Ishikawa (cell line): ENCODE results near the gene HTT.

ENCODE experiments used
- CEBPB ChIP-seq: IDR thresholded peaks from 2 replicates; pipeline ENCODE4 v1.6.1; 2012
- CREB1 ChIP-seq: IDR thresholded peaks from 2 replicates; pipeline ENCODE4 v1.6.1; 2012; ENCODE audit warnings: low read depth
- EGR1 ChIP-seq: IDR thresholded peaks from 2 replicates; pipeline ENCODE4 v1.6.1; 2012
- EP300 ChIP-seq: IDR thresholded peaks from 2 replicates; pipeline ENCODE4 v1.6.1; 2012; ENCODE audit warnings: borderline replicate concordance
- FOXM1 ChIP-seq: IDR thresholded peaks from 2 replicates; pipeline ENCODE4 v1.6.1; 2012; ENCODE audit warnings: low read depth, borderline replicate concordance
- NFIC ChIP-seq: IDR thresholded peaks from 2 replicates; pipeline ENCODE4 v1.6.1; 2012
- RAD21 ChIP-seq: IDR thresholded peaks from 2 replicates; pipeline ENCODE4 v1.6.1; 2012; ENCODE audit warnings: low read depth
- TAF1 ChIP-seq: IDR thresholded peaks from 2 replicates; pipeline ENCODE4 v1.6.1; 2012; ENCODE audit warnings: low read depth, mild to moderate bottlenecking
- TCF12 ChIP-seq: IDR thresholded peaks from 2 replicates; pipeline ENCODE4 v1.6.1; 2012; ENCODE audit warnings: low read depth
- TEAD4 ChIP-seq: IDR thresholded peaks from 2 replicates; pipeline ENCODE4 v1.6.1; 2012
- YY1 ChIP-seq: IDR thresholded peaks from 2 replicates; pipeline ENCODE4 v1.6.1; 2012; ENCODE audit warnings: low read depth
- ZBTB7A ChIP-seq: IDR thresholded peaks from 2 replicates; pipeline ENCODE4 v1.6.1; 2012; ENCODE audit warnings: low read depth
- TF ChIP-seq, protein P1 (sequence below): IDR thresholded peaks from 2 replicates; pipeline ENCODE4 v1.6.1; 2012
- TF ChIP-seq, protein P2 (sequence below): IDR thresholded peaks from 2 replicates; pipeline ENCODE4 v1.6.1; 2012; ENCODE audit warnings: low read depth, mild to moderate bottlenecking
- TF ChIP-seq, protein P3 (sequence below): IDR thresholded peaks from 2 replicates; pipeline ENCODE4 v1.6.1; 2012

Gene HTT

DNA sequence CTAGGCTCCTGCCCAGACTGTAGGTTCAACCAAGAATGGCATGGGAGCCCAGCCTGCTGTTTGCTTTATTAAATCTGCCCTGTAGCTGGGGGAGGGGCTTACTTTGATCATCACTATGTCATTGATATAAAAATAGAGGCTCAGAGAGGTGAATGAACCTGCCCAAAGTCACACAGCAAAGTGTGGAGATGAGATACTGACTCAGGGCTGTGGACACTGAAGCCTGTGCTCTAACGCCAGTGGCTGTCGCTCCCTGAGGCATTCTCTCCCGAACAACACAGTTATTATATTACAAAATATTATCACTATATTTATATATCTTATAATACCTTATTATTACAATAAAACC lies 178.0 kb downstream of the HTT start:
- no peak for TF ChIP-seq EP300
- TF ChIP-seq RAD21: no peak
- TF ChIP-seq NFIC: no peak
- no peak for TF ChIP-seq YY1
- TF ChIP-seq EGR1: no peak
- TF ChIP-seq TAF1: no peak
- TF ChIP-seq CREB1: no peak
- no peak for TF ChIP-seq TEAD4

DNA sequence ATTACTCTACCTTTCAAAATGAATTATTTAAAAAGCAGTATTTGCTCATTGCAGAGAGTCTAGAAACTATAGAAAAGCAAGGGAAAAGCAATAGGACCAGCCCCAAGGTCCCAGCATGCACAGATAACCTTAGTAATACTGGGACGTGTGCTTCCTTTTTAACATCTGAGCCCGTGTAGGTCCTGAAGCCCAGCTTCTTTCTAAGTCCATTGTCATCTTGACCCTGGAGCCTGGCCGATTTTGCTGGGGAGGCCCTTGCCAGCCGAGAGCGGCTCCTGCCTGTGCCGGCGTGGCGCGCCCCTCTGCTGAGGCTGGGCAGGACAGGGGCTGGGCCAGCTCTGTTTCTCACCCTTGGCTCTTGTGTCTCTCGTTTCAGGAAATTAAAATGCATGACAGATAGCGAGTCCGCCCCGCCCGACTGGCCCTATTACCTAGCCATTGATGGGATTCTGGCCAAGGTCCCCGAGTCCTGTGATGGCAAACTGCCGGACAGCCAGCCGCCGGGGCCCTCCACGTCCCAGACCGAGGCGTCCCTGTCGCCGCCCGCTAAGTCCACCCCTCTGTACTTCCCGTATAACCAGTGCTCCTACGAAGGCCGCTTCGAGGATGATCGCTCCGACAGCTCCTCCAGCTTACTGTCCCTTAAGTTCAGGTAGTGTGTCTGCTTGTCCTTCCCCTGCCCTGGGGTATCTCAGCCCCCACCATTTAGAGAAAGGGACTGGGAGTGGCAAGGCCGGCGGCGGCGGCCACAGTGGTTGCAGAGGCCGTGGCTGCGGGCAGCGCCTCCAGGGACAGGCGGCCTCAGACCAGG lies 178.6 kb downstream of the HTT start:
- TF ChIP-seq FOXM1 (no peak), NFIC (peak; percentile 51; the same call in 1 of the 2 replicates), CEBPB (no peak)

DNA sequence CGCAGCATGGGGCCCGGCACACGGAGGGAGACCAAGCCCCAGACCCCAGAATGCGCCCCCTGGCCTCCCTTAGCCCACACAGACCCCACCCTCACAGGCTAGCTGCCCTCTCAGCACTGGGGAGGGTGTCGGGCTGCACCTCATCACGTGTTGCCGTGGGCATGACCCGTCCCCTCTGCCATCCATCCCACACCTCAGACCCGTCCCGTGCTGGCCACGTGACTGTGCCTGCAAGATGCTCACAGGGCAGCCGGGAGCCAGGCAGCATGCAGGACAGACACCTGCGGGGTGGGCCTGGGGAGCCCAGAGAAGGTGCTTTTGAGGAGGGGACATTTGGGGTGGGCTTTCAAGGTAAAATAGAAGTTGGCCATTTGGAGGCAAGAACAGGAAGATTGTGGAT lies 179.3 kb downstream of the HTT start:
- TF ChIP-seq, protein P1, sequence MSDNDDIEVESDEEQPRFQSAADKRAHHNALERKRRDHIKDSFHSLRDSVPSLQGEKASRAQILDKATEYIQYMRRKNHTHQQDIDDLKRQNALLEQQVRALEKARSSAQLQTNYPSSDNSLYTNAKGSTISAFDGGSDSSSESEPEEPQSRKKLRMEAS: no peak
- TF ChIP-seq, protein P2, sequence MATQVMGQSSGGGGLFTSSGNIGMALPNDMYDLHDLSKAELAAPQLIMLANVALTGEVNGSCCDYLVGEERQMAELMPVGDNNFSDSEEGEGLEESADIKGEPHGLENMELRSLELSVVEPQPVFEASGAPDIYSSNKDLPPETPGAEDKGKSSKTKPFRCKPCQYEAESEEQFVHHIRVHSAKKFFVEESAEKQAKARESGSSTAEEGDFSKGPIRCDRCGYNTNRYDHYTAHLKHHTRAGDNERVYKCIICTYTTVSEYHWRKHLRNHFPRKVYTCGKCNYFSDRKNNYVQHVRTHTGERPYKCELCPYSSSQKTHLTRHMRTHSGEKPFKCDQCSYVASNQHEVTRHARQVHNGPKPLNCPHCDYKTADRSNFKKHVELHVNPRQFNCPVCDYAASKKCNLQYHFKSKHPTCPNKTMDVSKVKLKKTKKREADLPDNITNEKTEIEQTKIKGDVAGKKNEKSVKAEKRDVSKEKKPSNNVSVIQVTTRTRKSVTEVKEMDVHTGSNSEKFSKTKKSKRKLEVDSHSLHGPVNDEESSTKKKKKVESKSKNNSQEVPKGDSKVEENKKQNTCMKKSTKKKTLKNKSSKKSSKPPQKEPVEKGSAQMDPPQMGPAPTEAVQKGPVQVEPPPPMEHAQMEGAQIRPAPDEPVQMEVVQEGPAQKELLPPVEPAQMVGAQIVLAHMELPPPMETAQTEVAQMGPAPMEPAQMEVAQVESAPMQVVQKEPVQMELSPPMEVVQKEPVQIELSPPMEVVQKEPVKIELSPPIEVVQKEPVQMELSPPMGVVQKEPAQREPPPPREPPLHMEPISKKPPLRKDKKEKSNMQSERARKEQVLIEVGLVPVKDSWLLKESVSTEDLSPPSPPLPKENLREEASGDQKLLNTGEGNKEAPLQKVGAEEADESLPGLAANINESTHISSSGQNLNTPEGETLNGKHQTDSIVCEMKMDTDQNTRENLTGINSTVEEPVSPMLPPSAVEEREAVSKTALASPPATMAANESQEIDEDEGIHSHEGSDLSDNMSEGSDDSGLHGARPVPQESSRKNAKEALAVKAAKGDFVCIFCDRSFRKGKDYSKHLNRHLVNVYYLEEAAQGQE: no peak
- no peak for TF ChIP-seq CEBPB

DNA sequence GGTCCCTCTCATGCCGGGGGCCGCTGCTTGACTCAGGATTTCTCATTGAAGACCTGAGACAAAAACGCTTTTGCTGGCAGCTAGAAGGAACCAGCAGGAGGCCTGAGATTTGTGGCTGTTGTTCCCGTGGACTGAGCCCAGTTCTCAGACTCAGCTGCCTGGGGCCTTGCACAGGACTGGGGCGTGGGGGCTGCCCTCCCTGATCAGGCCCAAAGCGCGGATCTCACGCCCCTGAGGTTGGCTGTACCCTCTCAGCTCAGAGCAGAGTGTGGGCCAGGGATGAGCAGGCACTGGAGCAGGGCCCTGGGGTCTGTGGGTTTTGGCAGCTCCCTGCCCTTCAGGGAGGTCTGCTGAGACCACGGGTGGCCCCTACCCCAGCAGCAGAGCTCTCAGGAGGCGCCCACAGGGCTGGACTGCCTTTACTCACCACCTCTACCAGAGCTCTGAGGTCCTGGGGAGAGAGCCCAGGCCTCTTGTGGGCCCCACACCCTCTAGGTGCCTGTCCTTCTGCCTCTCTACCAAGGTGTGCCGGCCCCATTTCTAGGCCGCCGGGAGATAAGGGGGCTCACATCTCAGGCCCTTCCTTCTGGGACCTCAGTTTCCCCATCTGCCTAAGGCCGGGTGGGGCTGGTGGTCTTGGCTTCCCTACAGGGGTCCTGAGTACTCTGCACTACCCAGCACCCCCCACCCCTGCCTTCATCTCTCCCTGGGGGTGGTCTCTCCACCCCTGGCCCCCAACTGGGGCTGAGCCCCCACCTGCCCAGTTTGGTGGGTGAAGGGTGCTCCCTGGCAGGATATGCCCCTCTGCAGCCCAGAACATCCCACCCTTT lies 180.0 kb downstream of the HTT start:
- TF ChIP-seq CEBPB (no peak), CREB1 (no peak), EP300 (no peak), FOXM1 (no peak), NFIC (no peak), TAF1 (no peak), YY1 (no peak), TEAD4 (no peak), ZBTB7A (no peak), RAD21 (no peak), TCF12 (no peak), EGR1 (no peak)
- TF ChIP-seq, protein P3, sequence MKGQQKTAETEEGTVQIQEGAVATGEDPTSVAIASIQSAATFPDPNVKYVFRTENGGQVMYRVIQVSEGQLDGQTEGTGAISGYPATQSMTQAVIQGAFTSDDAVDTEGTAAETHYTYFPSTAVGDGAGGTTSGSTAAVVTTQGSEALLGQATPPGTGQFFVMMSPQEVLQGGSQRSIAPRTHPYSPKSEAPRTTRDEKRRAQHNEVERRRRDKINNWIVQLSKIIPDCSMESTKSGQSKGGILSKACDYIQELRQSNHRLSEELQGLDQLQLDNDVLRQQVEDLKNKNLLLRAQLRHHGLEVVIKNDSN: no peak
- TF ChIP-seq, protein P1: no peak
- TF ChIP-seq, protein P2: no peak

DNA sequence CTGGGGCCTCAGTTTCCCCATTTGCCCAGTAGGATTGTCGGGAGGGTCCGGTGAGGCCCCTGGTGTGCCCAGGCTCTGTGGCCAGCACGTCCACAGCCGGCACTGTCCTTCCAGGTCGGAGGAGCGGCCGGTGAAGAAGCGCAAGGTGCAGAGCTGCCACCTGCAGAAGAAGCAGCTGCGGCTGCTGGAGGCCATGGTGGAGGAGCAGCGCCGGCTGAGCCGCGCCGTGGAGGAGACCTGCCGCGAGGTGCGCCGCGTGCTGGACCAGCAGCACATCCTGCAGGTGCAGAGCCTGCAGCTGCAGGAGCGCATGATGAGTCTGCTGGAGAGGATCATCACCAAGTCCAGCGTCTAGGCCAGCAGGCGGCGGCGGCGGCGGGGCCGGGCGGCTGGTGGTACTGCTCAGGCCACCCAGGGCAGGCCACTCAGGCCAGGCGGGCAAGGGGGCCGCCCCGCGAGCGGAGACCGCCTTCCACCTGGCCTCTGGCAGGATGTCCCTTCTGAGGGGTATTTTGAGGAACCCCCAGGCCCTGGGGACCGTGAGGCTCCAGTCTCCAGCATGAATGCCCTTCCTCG lies 181.2 kb downstream of the HTT start:
- TF ChIP-seq RAD21: no peak
- no peak for TF ChIP-seq TEAD4
- TF ChIP-seq, protein P1: no peak
- no peak for TF ChIP-seq FOXM1
- TF ChIP-seq NFIC: no peak
- no peak for TF ChIP-seq CREB1
- no peak for TF ChIP-seq ZBTB7A
- no peak for TF ChIP-seq YY1
- no peak for TF ChIP-seq EGR1
